IMR-90 (cell line): ENCODE measurements around the gene FMNL3. TPM values are rescaled to one million over a fixed set of nuclear protein-coding genes. Genes with fewer than 3 reads are reported as not detected.

Experiments used
- ATAC-seq: fragments of 200-7000 bp; cut with Tn5 transposase; 2 replicates; pipeline ENCODE4 v1.9.1; 2020; ENCODE audit warnings: low read depth, mild to moderate bottlenecking, moderate library complexity
- BruUV-seq: library from RNA; stranded (reverse); fragments of 400-500 nt; replicated peaks from 2 replicates; lab custom pipeline; 2021; lab: Mats Ljungman, UMichigan
- CTCF ChIA-PET: fragments of 300-600 bp; formaldehyde crosslinking; extraction: SDS; loops from one replicate; lab custom pipeline; 2021; ENCODE audit warnings: antibody characterized with exemption; lab: Yijun Ruan, JAX
- POLR2A ChIA-PET: fragments of 300-600 bp; sonication (Branson Sonifier 250); formaldehyde crosslinking; loops from one replicate; lab custom pipeline; 2022; ENCODE audit warnings: antibody characterized with exemption; ENCODE audit not compliant: unreplicated experiment; lab: Charles Lee
- DNase-seq: peaks from one replicate; pipeline ENCODE4 v3.0.0; 2013
- H2AFZ ChIP-seq: replicated peaks from 2 replicates; pipeline ENCODE3; 2013; ENCODE audit warnings: low read length, mild to moderate bottlenecking; ENCODE audit not compliant: poor library complexity
- H2AK5ac ChIP-seq: 2 replicates; pipeline ENCODE4 v1.6.1; 2013; ENCODE audit warnings: low read depth, low read length, inconsistent platforms
- H2AK9ac ChIP-seq: replicated peaks from 2 replicates; pipeline ENCODE3; 2013; ENCODE audit warnings: mild to moderate bottlenecking, low read depth, low read length, moderate library complexity; ENCODE audit not compliant: poor library complexity
- H2BK120ac ChIP-seq: 2 replicates; pipeline ENCODE4 v1.6.1; 2013; ENCODE audit warnings: low read depth, low read length, inconsistent platforms
- H2BK15ac ChIP-seq: 3 replicates; pipeline ENCODE4 v1.6.1; 2013; ENCODE audit warnings: low read depth, low read length, inconsistent platforms
- H2BK20ac ChIP-seq: 2 replicates; pipeline ENCODE4 v1.6.1; 2013; ENCODE audit warnings: low read depth, mild to moderate bottlenecking, inconsistent platforms, low read length, moderate library complexity
- H2BK5ac ChIP-seq: 2 replicates; pipeline ENCODE4 v1.6.1; 2013; ENCODE audit warnings: mild to moderate bottlenecking, low read depth, low read length, inconsistent platforms; ENCODE audit not compliant: poor library complexity, severe bottlenecking
- H3K14ac ChIP-seq: replicated peaks from 2 replicates; pipeline ENCODE4 v1.6.1; 2013; ENCODE audit warnings: low read depth, low read length, inconsistent platforms
- H3K18ac ChIP-seq: 2 replicates; pipeline ENCODE4 v1.6.1; 2013; ENCODE audit warnings: low read depth, low read length, control low read depth
- H3K23ac ChIP-seq: 2 replicates; pipeline ENCODE4 v1.6.1; 2013; ENCODE audit warnings: low read depth, low read length, inconsistent platforms
- H3K27ac ChIP-seq: 2 replicates; pipeline ENCODE4 v1.5.1; 2013; ENCODE audit warnings: mild to moderate bottlenecking, control low read depth, low read length; ENCODE audit not compliant: insufficient read depth
- H3K27me3 ChIP-seq: 2 replicates; pipeline ENCODE4 v1.6.1; 2013; ENCODE audit warnings: low read length; ENCODE audit not compliant: control insufficient read depth, insufficient read depth
- H3K36me3 ChIP-seq: 2 replicates; pipeline ENCODE4 v1.6.1; 2013; ENCODE audit warnings: low read length, mixed read lengths; ENCODE audit not compliant: control insufficient read depth, insufficient read depth
- H3K4ac ChIP-seq: 2 replicates; pipeline ENCODE4 v1.6.1; 2013; ENCODE audit warnings: low read depth, low read length, inconsistent platforms
- H3K4me1 ChIP-seq: 2 replicates; pipeline ENCODE4 v1.6.1; 2013; ENCODE audit warnings: low read length, mixed read lengths; ENCODE audit not compliant: control insufficient read depth, insufficient read depth
- H3K4me2 ChIP-seq: 2 replicates; pipeline ENCODE4 v1.6.1; 2013; ENCODE audit warnings: low read depth, mild to moderate bottlenecking, control low read depth, low read length, moderate library complexity
- H3K4me3 ChIP-seq: 2 replicates; pipeline ENCODE4 v1.5.1; 2013; ENCODE audit warnings: low read depth, mild to moderate bottlenecking, control low read depth, low read length, moderate library complexity; ENCODE audit not compliant: insufficient read depth
- H3K56ac ChIP-seq: 2 replicates; pipeline ENCODE4 v1.6.1; 2013; ENCODE audit warnings: low read length, inconsistent platforms; ENCODE audit not compliant: insufficient read depth; ENCODE audit errors: extremely low read depth
- H3K79me1 ChIP-seq, 2 experiments: 2 replicates each; pipeline ENCODE4 v1.6.1; 2013; ENCODE audit warnings: low read length in 2 of 2, inconsistent platforms in 1 of 2, low read depth in 1 of 2
- H3K9ac ChIP-seq: 2 replicates; pipeline ENCODE4 v1.6.1; 2013; ENCODE audit warnings: low read depth, low read length, control low read depth
- H3K9me1 ChIP-seq: 2 replicates; pipeline ENCODE4 v1.6.1; 2013; ENCODE audit warnings: low read length, inconsistent platforms; ENCODE audit not compliant: insufficient read depth
- H3K9me3 ChIP-seq: 2 replicates; pipeline ENCODE4 v1.6.1; 2013; ENCODE audit warnings: low read length; ENCODE audit not compliant: control insufficient read depth, insufficient read depth
- H4K20me1 ChIP-seq: 2 replicates; pipeline ENCODE4 v1.6.1; 2013; ENCODE audit warnings: low read length, inconsistent platforms; ENCODE audit not compliant: insufficient read depth
- H4K5ac ChIP-seq: 2 replicates; pipeline ENCODE4 v1.6.1; 2013; ENCODE audit warnings: mild to moderate bottlenecking, low read depth, low read length, control low read depth
- H4K8ac ChIP-seq, 2 experiments: 2 replicates each; pipeline ENCODE4 v1.6.1; 2013; ENCODE audit warnings: low read depth in 2 of 2, low read length in 2 of 2, control low read depth in 1 of 2, inconsistent platforms in 1 of 2
- H4K91ac ChIP-seq: 2 replicates; pipeline ENCODE4 v1.6.1; 2013; ENCODE audit warnings: low read depth, low read length, inconsistent platforms; ENCODE audit not compliant: insufficient read depth
- BHLHE40 ChIP-seq: fragments of 150-350 bp; IDR thresholded peaks from 2 replicates; pipeline ENCODE4 v1.6.1; 2016; ENCODE audit warnings: mild to moderate bottlenecking, low read depth, low read length
- CHD1 ChIP-seq: IDR thresholded peaks from 2 replicates; pipeline ENCODE4 v1.6.1; 2012; ENCODE audit warnings: low read depth, low read length, improper control_type of control experiment
- CTCF ChIP-seq: conservative IDR thresholded peaks from 2 replicates; pipeline ENCODE4 v1.5.1; 2012; ENCODE audit warnings: mild to moderate bottlenecking, low read depth, low read length, improper control_type of control experiment
- MAZ ChIP-seq: IDR thresholded peaks from 2 replicates; pipeline ENCODE4 v1.6.1; 2012; ENCODE audit warnings: low read depth, mild to moderate bottlenecking, low read length, improper control_type of control experiment, moderate library complexity, borderline replicate concordance
- MXI1 ChIP-seq: IDR thresholded peaks from 2 replicates; pipeline ENCODE4 v1.6.1; 2012; ENCODE audit warnings: low read depth, mild to moderate bottlenecking, low read length, moderate library complexity, borderline replicate concordance
- RAD21 ChIP-seq: IDR thresholded peaks from 2 replicates; pipeline ENCODE4 v1.6.1; 2012; ENCODE audit warnings: low read length, improper control_type of control experiment
- RCOR1 ChIP-seq: IDR thresholded peaks from 2 replicates; pipeline ENCODE4 v1.6.1; 2012; ENCODE audit warnings: mild to moderate bottlenecking, low read length, improper control_type of control experiment; ENCODE audit not compliant: insufficient replicate concordance
- SMC3 ChIP-seq: fragments of 150-350 bp; IDR thresholded peaks from 2 replicates; pipeline ENCODE4 v1.6.1; 2016; ENCODE audit warnings: low read depth, mild to moderate bottlenecking, antibody characterized with exemption, low read length, moderate library complexity
- USF2 ChIP-seq: fragments of 150-350 bp; IDR thresholded peaks from 2 replicates; pipeline ENCODE4 v1.6.1; 2017; ENCODE audit warnings: mild to moderate bottlenecking, antibody characterized with exemption, low read length, low read depth
- WGBS, 2 experiments: methylation state at CpG; one replicate each; pipeline versions ENCODE4 v1.1.5 to v1.1.7; 2013; ENCODE audit warnings: missing lambda C conversion rate in 2 of 2; ENCODE audit not compliant: insufficient read length in 1 of 2; ENCODE audit errors: extremely low coverage in 2 of 2; 5-methylcytosine and 5-hydroxymethylcytosine counted together
- dilution Hi-C: fragments of 300-500 bp; cut with HindIII; formaldehyde crosslinking; loops from one replicate; pipeline ENCODE4 v1.14.3; 2018; ENCODE audit warnings: low sequenced_read_pairs; ENCODE audit not compliant: unreplicated experiment
- in situ Hi-C: fragments of 300-500 bp; cut with MboI; formaldehyde crosslinking; loops from 3 replicates; pipeline ENCODE4 v1.14.3; 2019; ENCODE audit warnings: low sequenced_read_pairs, inconsistent platforms, mixed read lengths
- intact Hi-C: fragments of 100-400 bp; cut with micrococcal nuclease; formaldehyde crosslinking; loops from 2 replicates; pipeline ENCODE4 v1.10.0; 2022
- polyA plus RNA-seq, 3 experiments: library from polyadenylated mRNA; depleted of rRNA; stranded (reverse); fragments of >200 nt; gene quantifications; 2 replicates each; pipeline ENCODE4 v1.2.3, GENCODE V29; 2012; ENCODE audit warnings: low replicate concordance in 1 of 3
- total RNA-seq: library from RNA; depleted of rRNA; stranded (reverse); fragments of >200 nt; gene quantifications from 2 replicates; pipeline ENCODE4 v1.2.3, GENCODE V29; 2012

Gene FMNL3
- total and polyA plus RNA-seq, 2 of the 4 experiments (the other 2 are of a cell fraction): 16.3 to 36.4 TPM

- no peak overlapping the region for H2BK20ac ChIP-seq
- H3K14ac ChIP-seq: no peak overlapping the region; the same call in 1 of the 2 replicates
Measured at GRCh38 chr12:49675137-49675536, 32.1 kb downstream of the FMNL3 start.

More at GRCh38 chr12:49675137-49675536, 32.1 kb downstream of the FMNL3 start:
- no peak overlapping the region for H3K9ac ChIP-seq
- H3K23ac ChIP-seq: no peak overlapping the region
- H3K56ac ChIP-seq: no peak overlapping the region
- in situ Hi-C loops: no loop called here
- 83% methylated on average over 4 of the region's 7 CpGs; no CpG with 5 or more reads in 1 of the 2 experiments for WGBS, 2 experiments
- no peak for ATAC-seq
- no peak overlapping the region for H2AFZ ChIP-seq
- BruUV-seq: no TSS peak
- peaks cover 35% of the 10 kb centered on the region for H3K9me1 ChIP-seq
- no peak overlapping the region for H4K5ac ChIP-seq
- H2AK5ac ChIP-seq: no peak overlapping the region
- H3K4ac ChIP-seq: peak overlapping the region; percentile 87
- peaks cover 42 to 84% of the 10 kb centered on the region in 2 experiments for H3K79me1 ChIP-seq
- intact Hi-C loops: no loop called here
- no peak for DNase-seq
- no peak overlapping the region for H3K4me3 ChIP-seq
- no peaks in the 10 kb centered on the region for H3K27me3 ChIP-seq
- no peak overlapping the region for H3K27ac ChIP-seq
- no peak overlapping the region for H3K4me2 ChIP-seq
- no peak overlapping the region for H2BK120ac ChIP-seq
- no peaks in the 10 kb centered on the region for H4K20me1 ChIP-seq
- dilution Hi-C loops: no loop called here
- H4K8ac ChIP-seq: peak overlapping the region in 1 of 2 experiments; percentile 49; a peak in 2 of 4 replicates
- ChIA-PET POLR2A (interaction anchor here (0.6 kb wide), 1 partner anchor 83 kb away, joined by 3 read pairs; no protein-coding TSS in a partner anchor), CTCF (no interaction called here)
- no peaks in the 10 kb centered on the region for H3K9me3 ChIP-seq
- H3K36me3 ChIP-seq: no peaks in the 10 kb centered on the region
- no peak overlapping the region for H3K18ac ChIP-seq
- H4K91ac ChIP-seq: no peak overlapping the region
- no peak overlapping the region for H2AK9ac ChIP-seq
- H2BK15ac ChIP-seq: no peak overlapping the region
- peaks cover 37% of the 10 kb centered on the region for H3K4me1 ChIP-seq
- TF ChIP-seq CHD1 (no peak), USF2 (no peak), BHLHE40 (no peak), MAZ (no peak), SMC3 (no peak), RCOR1 (no peak), CTCF (no peak), RAD21 (no peak), MXI1 (no peak)
- no peak overlapping the region for H2BK5ac ChIP-seq
